SK-N-SH (cell line): ENCODE data around the gene ATP6V1B1.

Experiments
- CTCF ChIP-seq: fragments of 200-600 bp; sonication (generic); IDR thresholded peaks from 2 replicates; pipeline ENCODE4 v1.6.1; 2017; ENCODE audit warnings: antibody characterized with exemption, mild to moderate bottlenecking, moderate library complexity
- EZH2phosphoT487 ChIP-seq: fragments of 200-600 bp; sonication (generic); IDR thresholded peaks from 2 replicates; pipeline ENCODE4 v1.6.1; 2017; ENCODE audit warnings: low read depth, mixed run types, mild to moderate bottlenecking, antibody characterized with exemption, moderate library complexity, borderline replicate concordance
- POLR2AphosphoS5 ChIP-seq: IDR thresholded peaks from 2 replicates; pipeline ENCODE4 v1.6.1; 2012; ENCODE audit warnings: low read depth, low read length

GRCh38 chr2:70981421-70981820 lies 45.7 kb downstream of the ATP6V1B1 start:
- no peak for TF ChIP-seq POLR2AphosphoS5
- TF ChIP-seq EZH2phosphoT487 = no peak
- TF ChIP-seq CTCF = no peak
